GM19043 (cell line): ENCODE data around the gene VSNL1.

Experiments
- ATAC-seq: cut with Tn5 transposase; IDR thresholded peaks from one replicate; pipeline ENCODE4 v1.9.1; 2021; ENCODE audit warnings: low read depth; ENCODE audit not compliant: unreplicated experiment

Gene VSNL1

DNA sequence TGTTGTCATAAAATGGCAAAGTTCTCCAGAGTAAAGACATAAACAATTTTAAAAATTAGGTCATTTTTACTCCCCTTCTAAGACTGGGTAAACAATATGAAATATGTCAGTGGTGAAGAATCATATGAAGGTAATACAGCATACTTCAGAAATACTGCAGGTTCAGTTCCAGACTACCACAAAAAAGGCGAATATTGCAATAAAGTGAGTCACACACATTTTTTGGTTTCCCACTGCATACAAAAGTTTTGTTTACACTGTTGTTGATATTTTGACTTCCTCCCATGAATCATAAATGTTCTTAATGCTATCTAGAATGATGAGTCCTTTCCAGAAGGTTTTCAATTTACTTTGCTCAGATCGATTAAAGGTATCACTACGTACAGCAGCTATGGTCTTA, 139.6 kb downstream of the VSNL1 start:
- no peak for ATAC-seq

DNA sequence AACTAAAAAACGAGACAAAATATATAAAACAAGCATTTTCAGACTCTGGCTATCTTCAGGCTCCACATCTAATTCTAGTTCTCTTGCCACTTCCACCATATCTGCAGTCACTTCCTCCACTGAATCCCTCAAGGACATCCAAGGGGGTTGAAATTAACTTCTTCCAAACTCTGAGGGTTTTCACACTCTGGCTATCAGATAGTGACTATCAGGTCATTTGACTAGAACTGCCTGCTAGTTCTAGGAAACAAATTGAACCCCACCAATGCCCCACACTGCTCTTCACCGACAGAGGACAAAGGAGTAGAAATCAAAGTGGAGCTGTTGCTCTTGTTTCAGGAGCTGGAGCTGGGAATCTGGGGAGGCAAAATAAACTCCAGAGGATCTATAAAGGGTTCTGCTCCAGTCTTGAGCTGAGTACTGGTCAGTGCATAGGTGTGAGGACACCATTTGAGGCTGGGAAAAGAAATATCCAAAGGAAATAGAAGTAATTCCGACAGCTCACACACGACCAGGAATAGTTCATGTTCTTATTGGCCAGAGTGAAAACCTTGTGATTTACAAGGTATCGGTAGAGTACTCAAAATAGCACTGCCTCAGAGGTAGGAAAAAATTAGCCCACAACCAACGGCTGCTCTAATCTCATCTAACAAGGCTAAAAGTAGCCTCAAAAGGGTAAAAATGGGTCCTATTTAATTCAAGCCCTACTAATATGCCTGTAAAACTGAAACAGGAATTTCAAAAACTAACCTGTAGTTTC, 141.8 kb downstream of the VSNL1 start:
- no peak for ATAC-seq

GRCh38 chr2:17683981-17684380, 143.5 kb downstream of the VSNL1 start:
- ATAC-seq, result no peak

DNA sequence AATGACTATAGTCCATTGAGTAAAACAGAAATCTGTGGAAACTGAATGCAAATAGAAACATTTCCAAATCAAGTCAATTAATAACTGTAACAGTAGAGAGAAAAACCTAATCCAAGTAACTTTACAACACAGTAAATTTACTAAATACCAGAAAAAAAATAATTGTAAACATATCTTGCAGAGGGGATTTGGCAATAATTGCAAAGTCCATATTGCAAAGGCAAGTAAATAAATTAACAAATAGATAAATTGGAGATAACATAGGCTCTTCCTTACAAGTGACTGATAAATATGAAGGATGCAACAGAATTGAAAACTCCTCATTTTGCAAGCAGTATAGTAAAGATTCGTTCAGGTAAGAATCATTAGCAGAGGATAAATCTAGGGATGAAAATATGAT, 148.1 kb downstream of the VSNL1 start:
- no peak for ATAC-seq

DNA sequence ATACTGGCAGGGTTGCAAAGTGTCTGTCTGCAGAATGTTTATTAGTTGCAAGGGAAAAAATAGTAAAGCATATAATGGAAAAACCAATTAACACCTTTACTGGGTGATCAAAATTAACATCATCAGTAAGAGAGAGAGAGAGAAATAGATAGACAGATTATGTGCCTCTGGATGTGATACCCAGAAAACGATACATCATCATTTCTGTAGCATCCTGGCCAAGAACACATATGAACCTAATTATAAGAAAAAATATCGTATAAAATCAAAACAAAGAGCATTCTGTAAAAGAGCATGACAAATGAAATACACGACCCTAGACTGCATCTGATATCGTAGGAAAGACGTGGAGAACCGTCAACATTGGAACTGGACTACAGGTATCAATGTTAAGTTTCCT, 148.5 kb downstream of the VSNL1 start:
- no peak for ATAC-seq

DNA sequence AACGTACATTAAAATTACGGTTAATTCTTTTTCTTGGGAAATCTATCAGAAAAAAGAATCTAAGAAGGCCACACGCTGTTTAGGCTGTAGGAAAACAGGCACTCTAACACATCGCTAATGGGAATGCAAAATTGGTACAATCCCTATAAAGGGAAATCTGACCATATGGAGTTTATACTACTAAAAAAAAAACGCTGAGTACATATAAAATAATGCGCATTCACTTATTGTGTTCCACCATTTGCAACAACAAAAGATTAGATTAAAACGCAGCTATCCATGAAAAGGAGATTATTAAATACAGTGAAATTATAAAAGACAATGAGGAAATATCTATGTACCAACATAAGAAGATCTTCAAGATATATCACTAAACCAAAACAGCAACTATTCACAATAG, 150.3 kb downstream of the VSNL1 start:
- ATAC-seq, result no peak
